HUES48 (cell line): ENCODE measurements around the gene POU2AF1.
"Not testable (repeated sequence)": the region's sequence is repeated elsewhere in the genome, so short reads cannot be mapped to it uniquely, and the experiment has no call there.

Experiments used
- H3K27ac ChIP-seq: one replicate; pipeline ENCODE4 v1.7.0; 2013; ENCODE audit warnings: low read depth, low read length, inconsistent platforms
- H3K27me3 ChIP-seq: 2 replicates; pipeline ENCODE4 v1.6.1; 2013; ENCODE audit warnings: mild to moderate bottlenecking, low read length; ENCODE audit not compliant: control insufficient read depth, insufficient read depth
- H3K36me3 ChIP-seq: 2 replicates; pipeline ENCODE4 v1.6.1; 2013; ENCODE audit warnings: low read length; ENCODE audit not compliant: control insufficient read depth, insufficient read depth
- H3K4me1 ChIP-seq: 2 replicates; pipeline ENCODE4 v1.6.1; 2013; ENCODE audit warnings: mild to moderate bottlenecking, low read length; ENCODE audit not compliant: control insufficient read depth, insufficient read depth
- H3K4me3 ChIP-seq: 2 replicates; pipeline ENCODE4 v1.5.1; 2013; ENCODE audit warnings: mild to moderate bottlenecking, low read depth, low read length
- H3K9ac ChIP-seq: 2 replicates; pipeline ENCODE4 v1.6.1; 2013; ENCODE audit warnings: mild to moderate bottlenecking, low read depth, low read length, moderate library complexity
- H3K9me3 ChIP-seq: 2 replicates; pipeline ENCODE4 v1.6.1; 2013; ENCODE audit warnings: low read length; ENCODE audit not compliant: control insufficient read depth, insufficient read depth

Gene POU2AF1

GRCh38 chr11:111397034-111397433 is 18.0 kb upstream of the POU2AF1 start:
- Histone ChIP-seq H3K27me3 (no peaks in the 10 kb centered on the region), H3K9me3 (no peaks in the 10 kb centered on the region), H3K9ac (no peak overlapping the region), H3K4me3 (no peak overlapping the region), H3K4me1 (no peaks in the 10 kb centered on the region), H3K36me3 (no peaks in the 10 kb centered on the region), H3K27ac (no peak overlapping the region)

- Histone ChIP-seq H3K36me3 (no peaks in the 10 kb centered on the region), H3K4me1 (no peaks in the 10 kb centered on the region), H3K9ac (no peak overlapping the region), H3K27ac (no peak overlapping the region), H3K9me3 (no peaks in the 10 kb centered on the region), H3K27me3 (no peaks in the 10 kb centered on the region), H3K4me3 (no peak overlapping the region)
Measured at GRCh38 chr11:111395749-111396148, 16.7 kb upstream of the POU2AF1 start.

GRCh38 chr11:111395081-111395480 is 16.0 kb upstream of the POU2AF1 start:
- Histone ChIP-seq H3K27ac (no peak overlapping the region), H3K27me3 (no peaks in the 10 kb centered on the region), H3K4me3 (no peak overlapping the region), H3K4me1 (no peaks in the 10 kb centered on the region), H3K36me3 (no peaks in the 10 kb centered on the region), H3K9me3 (no peaks in the 10 kb centered on the region), H3K9ac (no peak overlapping the region)

GRCh38 chr11:111394147-111394546 is 15.1 kb upstream of the POU2AF1 start:
- H3K4me3 ChIP-seq, H3K27me3 ChIP-seq, H3K36me3 ChIP-seq, H3K27ac ChIP-seq, H3K9me3 ChIP-seq, H3K9ac ChIP-seq, H3K4me1 ChIP-seq: not testable (repeated sequence)

- H3K27me3 ChIP-seq = no peaks in the 10 kb centered on the region
- no peaks in the 10 kb centered on the region for H3K4me1 ChIP-seq
- no peaks in the 10 kb centered on the region for H3K9me3 ChIP-seq
- H3K36me3 ChIP-seq = no peaks in the 10 kb centered on the region
- no peak overlapping the region for H3K27ac ChIP-seq
- no peak overlapping the region for H3K4me3 ChIP-seq
- H3K9ac ChIP-seq = no peak overlapping the region
Measured at GRCh38 chr11:111393585-111393984, 14.5 kb upstream of the POU2AF1 start.

GRCh38 chr11:111393096-111393495 is 14.0 kb upstream of the POU2AF1 start:
- no peak overlapping the region for H3K27ac ChIP-seq
- H3K4me3 ChIP-seq = no peak overlapping the region
- no peaks in the 10 kb centered on the region for H3K9me3 ChIP-seq
- no peak overlapping the region for H3K9ac ChIP-seq
- no peaks in the 10 kb centered on the region for H3K27me3 ChIP-seq
- no peaks in the 10 kb centered on the region for H3K36me3 ChIP-seq
- no peaks in the 10 kb centered on the region for H3K4me1 ChIP-seq

GRCh38 chr11:111392552-111392951 is 13.5 kb upstream of the POU2AF1 start:
- H3K4me3 ChIP-seq = no peak overlapping the region
- no peaks in the 10 kb centered on the region for H3K4me1 ChIP-seq
- H3K9me3 ChIP-seq = no peaks in the 10 kb centered on the region
- no peak overlapping the region for H3K27ac ChIP-seq
- no peaks in the 10 kb centered on the region for H3K36me3 ChIP-seq
- H3K27me3 ChIP-seq = no peaks in the 10 kb centered on the region
- H3K9ac ChIP-seq = no peak overlapping the region

- Histone ChIP-seq H3K27ac (no peak overlapping the region), H3K9ac (no peak overlapping the region), H3K36me3 (no peaks in the 10 kb centered on the region), H3K27me3 (no peaks in the 10 kb centered on the region), H3K4me3 (no peak overlapping the region), H3K9me3 (no peaks in the 10 kb centered on the region), H3K4me1 (no peaks in the 10 kb centered on the region)
Measured at GRCh38 chr11:111391328-111392124, 12.5 kb upstream of the POU2AF1 start.

- Histone ChIP-seq H3K27ac (no peak overlapping the region), H3K36me3 (no peaks in the 10 kb centered on the region), H3K4me3 (no peak overlapping the region), H3K27me3 (no peaks in the 10 kb centered on the region), H3K4me1 (no peaks in the 10 kb centered on the region), H3K9ac (no peak overlapping the region), H3K9me3 (no peaks in the 10 kb centered on the region)
Measured at GRCh38 chr11:111388842-111389241, 9.8 kb upstream of the POU2AF1 start.

GRCh38 chr11:111388420-111388819 is 9.3 kb upstream of the POU2AF1 start:
- Histone ChIP-seq H3K9ac (no peak overlapping the region), H3K27me3 (no peaks in the 10 kb centered on the region), H3K27ac (no peak overlapping the region), H3K4me3 (no peak overlapping the region), H3K4me1 (no peaks in the 10 kb centered on the region), H3K36me3 (no peaks in the 10 kb centered on the region), H3K9me3 (no peaks in the 10 kb centered on the region)

GRCh38 chr11:111387363-111387762 is 8.3 kb upstream of the POU2AF1 start:
- Histone ChIP-seq H3K4me1 (no peaks in the 10 kb centered on the region), H3K9ac (no peak overlapping the region), H3K27me3 (no peaks in the 10 kb centered on the region), H3K9me3 (no peaks in the 10 kb centered on the region), H3K4me3 (no peak overlapping the region), H3K27ac (no peak overlapping the region), H3K36me3 (no peaks in the 10 kb centered on the region)
